CD14-positive monocyte (primary cell): Measurements from ENCODE around the gene SP6. TPM values are rescaled to one million over a fixed set of nuclear protein-coding genes. Genes with fewer than 3 reads are reported as not detected.

Experiments
- DNase-seq, 3 donors: peaks; one replicate each; pipeline ENCODE4 v3.0.0-alpha.2; 2011 to 2022
- H2AFZ ChIP-seq: 2 replicates; pipeline ENCODE4 v1.6.0; 2012; ENCODE audit warnings: mild to moderate bottlenecking, low read depth, low read length, inconsistent platforms; ENCODE audit not compliant: insufficient read depth, poor library complexity, severe bottlenecking
- H3K27ac ChIP-seq, 2 donors: 1 replicate in 1 of 2; 2 replicates in 1 of 2; pipeline ENCODE4 v1.5.1; 2012 to 2013; ENCODE audit warnings: low read length in 2 of 2, control low read depth in 1 of 2, inconsistent platforms in 1 of 2, low read depth in 1 of 2, mild to moderate bottlenecking in 1 of 2
- H3K27me3 ChIP-seq, 2 donors: one replicate each; pipeline versions ENCODE4 v1.6.0 to v1.6.1; 2011 to 2013; ENCODE audit warnings: low read length in 2 of 2; ENCODE audit not compliant: control insufficient read depth in 2 of 2, insufficient read depth in 2 of 2
- H3K36me3 ChIP-seq, 2 donors: replicated peaks in 1 of 2; 1 replicate in 1 of 2; 2 replicates in 1 of 2; pipeline versions ENCODE4 v1.5.1 to v1.6.1; 2012 to 2013; ENCODE audit warnings: low read length in 2 of 2, control low read depth in 1 of 2, inconsistent platforms in 1 of 2, mild to moderate bottlenecking in 1 of 2; ENCODE audit not compliant: insufficient read depth in 2 of 2, control insufficient read depth in 1 of 2
- H3K4me1 ChIP-seq, 2 donors: 1 replicate in 1 of 2; 2 replicates in 1 of 2; pipeline versions ENCODE4 v1.5.1 to v1.6.1; 2012 to 2013; ENCODE audit warnings: low read length in 2 of 2, control low read depth in 1 of 2, inconsistent platforms in 1 of 2, mild to moderate bottlenecking in 1 of 2, moderate library complexity in 1 of 2; ENCODE audit not compliant: insufficient read depth in 2 of 2, control insufficient read depth in 1 of 2
- H3K4me2 ChIP-seq: replicated peaks from 2 replicates; pipeline ENCODE3; 2012; ENCODE audit warnings: low read length, moderate library complexity, mild to moderate bottlenecking; ENCODE audit not compliant: poor library complexity, severe bottlenecking; ENCODE audit errors: extremely low read depth
- H3K4me3 ChIP-seq, 3 experiments: fragments of 200-600 bp in 1 of 3; sonication (generic) in 1 of 3; replicated peaks in 1 of 3; 1 replicate in 2 of 3; 2 replicates in 1 of 3; pipeline ENCODE4 v1.5.1; 2011 to 2013; ENCODE audit warnings: low read length in 3 of 3, mild to moderate bottlenecking in 3 of 3, control low read depth in 2 of 3, low read depth in 2 of 3, inconsistent platforms in 1 of 3, moderate library complexity in 1 of 3
- H3K79me2 ChIP-seq: 2 replicates; pipeline ENCODE4 v1.6.0; 2012; ENCODE audit warnings: mild to moderate bottlenecking, control low read depth, inconsistent platforms, low read length, moderate library complexity; ENCODE audit not compliant: insufficient read depth
- H3K9ac ChIP-seq: 2 replicates; pipeline ENCODE4 v1.6.0; 2017; ENCODE audit warnings: low read length, mild to moderate bottlenecking; ENCODE audit not compliant: insufficient read depth, poor library complexity, severe bottlenecking
- H3K9me3 ChIP-seq, 2 donors: replicated peaks in 1 of 2; 1 replicate in 1 of 2; 2 replicates in 1 of 2; pipeline versions ENCODE4 v1.5.1 to v1.6.1; 2012 to 2013; ENCODE audit warnings: low read length in 2 of 2, control low read depth in 1 of 2; ENCODE audit not compliant: control insufficient read depth in 1 of 2, insufficient read depth in 1 of 2
- H4K20me1 ChIP-seq: 2 replicates; pipeline ENCODE4 v1.6.0; 2012; ENCODE audit warnings: mild to moderate bottlenecking, low read length, control low read depth, moderate library complexity; ENCODE audit not compliant: insufficient read depth
- H3K27ac Mint-ChIP-seq, 7 donors: one replicate each; pipeline ENCODE4 v1.8.0; 2020; ENCODE audit warnings: mild to moderate bottlenecking in 7 of 7, mixed read lengths in 7 of 7, moderate library complexity in 6 of 7, inconsistent platforms in 2 of 7
- H3K27me3 Mint-ChIP-seq, 3 donors: one replicate each; pipeline ENCODE4 v1.8.0; 2021 to 2022; ENCODE audit warnings: low read depth in 3 of 3, mild to moderate bottlenecking in 3 of 3, mixed read lengths in 3 of 3, moderate library complexity in 3 of 3, inconsistent platforms in 1 of 3
- H3K36me3 Mint-ChIP-seq, 2 donors: one replicate each; pipeline ENCODE4 v1.8.0; 2020; ENCODE audit warnings: mixed read lengths in 2 of 2, inconsistent platforms in 1 of 2, mild to moderate bottlenecking in 1 of 2
- H3K4me1 Mint-ChIP-seq: one replicate; pipeline ENCODE4 v1.8.0; 2020; ENCODE audit warnings: mild to moderate bottlenecking, mixed read lengths
- H3K4me3 Mint-ChIP-seq, 2 donors: one replicate each; pipeline ENCODE4 v1.8.0; 2020; ENCODE audit warnings: mild to moderate bottlenecking in 2 of 2, mixed read lengths in 2 of 2, moderate library complexity in 1 of 2
- H3K9me3 Mint-ChIP-seq, 7 donors: one replicate each; pipeline ENCODE4 v1.8.0; 2020 to 2022; ENCODE audit warnings: mixed read lengths in 7 of 7, mild to moderate bottlenecking in 6 of 7, moderate library complexity in 6 of 7, inconsistent platforms in 2 of 7
- WGBS: methylation state at CpG from one replicate; pipeline ENCODE4 v1.1.5; 2013; ENCODE audit warnings: missing lambda C conversion rate; ENCODE audit not compliant: insufficient coverage; 5-methylcytosine and 5-hydroxymethylcytosine counted together
- intact Hi-C, 2 donors: fragments of 100-400 bp; cut with micrococcal nuclease; formaldehyde crosslinking; loops; one replicate each; pipeline versions ENCODE4 v1.15.0 to v1.15.1; 2023
- polyA plus RNA-seq, 3 donors: library from polyadenylated mRNA; depleted of rRNA in 1 of 3; unstranded in 2 of 3; stranded (reverse) in 1 of 3; fragments of 300-500 nt in 2 of 3; fragments of >200 nt in 1 of 3; fragmentation: Illumina TruSeq in 2 of 3; gene quantifications; 1 replicate in 2 of 3; 2 replicates in 1 of 3; pipeline ENCODE4 v1.2.3, GENCODE V29; 2012 to 2021
- TF ChIP-seq, protein P1 (sequence below): fragments of 200-600 bp; IDR thresholded peaks from one replicate; pipeline ENCODE4 v1.8.0; 2022; ENCODE audit warnings: antibody characterized with exemption, mild to moderate bottlenecking

Gene SP6
- polyA plus RNA-seq, 3 donors = 0.06 TPM; not detected in 2

DNA sequence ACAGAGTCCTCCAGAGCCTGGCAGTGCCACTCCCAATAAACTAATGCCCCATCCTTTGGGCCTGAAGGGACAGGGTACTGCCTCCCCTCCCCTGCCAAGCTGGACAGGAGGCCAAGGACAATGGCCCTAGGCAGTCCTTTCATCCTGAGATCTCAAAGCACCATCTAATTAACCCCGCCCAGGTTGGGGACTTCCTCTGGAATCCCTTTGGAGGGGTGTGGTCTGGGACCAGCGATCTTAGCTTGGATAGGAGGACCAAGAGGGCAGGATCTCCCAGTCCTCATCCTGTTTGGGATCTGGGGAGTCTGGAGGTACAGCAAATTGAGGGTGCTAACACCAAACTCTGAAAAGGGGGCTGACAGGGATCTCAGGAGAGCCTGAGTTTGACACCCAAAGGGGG lies 18.2 kb upstream of the SP6 start:
- DNase-seq = no peak
- TF ChIP-seq, protein P1, sequence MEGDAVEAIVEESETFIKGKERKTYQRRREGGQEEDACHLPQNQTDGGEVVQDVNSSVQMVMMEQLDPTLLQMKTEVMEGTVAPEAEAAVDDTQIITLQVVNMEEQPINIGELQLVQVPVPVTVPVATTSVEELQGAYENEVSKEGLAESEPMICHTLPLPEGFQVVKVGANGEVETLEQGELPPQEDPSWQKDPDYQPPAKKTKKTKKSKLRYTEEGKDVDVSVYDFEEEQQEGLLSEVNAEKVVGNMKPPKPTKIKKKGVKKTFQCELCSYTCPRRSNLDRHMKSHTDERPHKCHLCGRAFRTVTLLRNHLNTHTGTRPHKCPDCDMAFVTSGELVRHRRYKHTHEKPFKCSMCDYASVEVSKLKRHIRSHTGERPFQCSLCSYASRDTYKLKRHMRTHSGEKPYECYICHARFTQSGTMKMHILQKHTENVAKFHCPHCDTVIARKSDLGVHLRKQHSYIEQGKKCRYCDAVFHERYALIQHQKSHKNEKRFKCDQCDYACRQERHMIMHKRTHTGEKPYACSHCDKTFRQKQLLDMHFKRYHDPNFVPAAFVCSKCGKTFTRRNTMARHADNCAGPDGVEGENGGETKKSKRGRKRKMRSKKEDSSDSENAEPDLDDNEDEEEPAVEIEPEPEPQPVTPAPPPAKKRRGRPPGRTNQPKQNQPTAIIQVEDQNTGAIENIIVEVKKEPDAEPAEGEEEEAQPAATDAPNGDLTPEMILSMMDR = no peak
- no peak overlapping the region for H3K4me2 ChIP-seq
- H3K36me3 ChIP-seq = no peaks in the 10 kb centered on the region
- H3K9ac ChIP-seq = no peak overlapping the region
- 17% methylated on average over 1 of the region's 2 CpGs for WGBS
- H3K27ac ChIP-seq = no peak overlapping the region
- H3K9me3 ChIP-seq = peaks cover 6 to 7% of the 10 kb centered on the region in 2 donors
- intact Hi-C loops = no loop called here
- H3K4me1 ChIP-seq = no peaks in the 10 kb centered on the region
- no peak overlapping the region for H2AFZ ChIP-seq
- H3K9me3 Mint-ChIP-seq = peaks cover 3 to 7% (median 6%) of the 10 kb centered on the region in 7 donors
- H4K20me1 ChIP-seq = no peaks in the 10 kb centered on the region
- no peak overlapping the region for H3K27ac Mint-ChIP-seq
- H3K4me1 Mint-ChIP-seq = peaks cover 13% of the 10 kb centered on the region
- H3K27me3 Mint-ChIP-seq = peaks cover 32 to 66% (median 40%) of the 10 kb centered on the region in 3 donors
- H3K79me2 ChIP-seq = no peaks in the 10 kb centered on the region
- no peaks in the 10 kb centered on the region for H3K36me3 Mint-ChIP-seq
- H3K27me3 ChIP-seq = peaks cover 24 to 30% of the 10 kb centered on the region in 2 donors
- H3K4me3 Mint-ChIP-seq = no peak overlapping the region
- no peak overlapping the region for H3K4me3 ChIP-seq

DNA sequence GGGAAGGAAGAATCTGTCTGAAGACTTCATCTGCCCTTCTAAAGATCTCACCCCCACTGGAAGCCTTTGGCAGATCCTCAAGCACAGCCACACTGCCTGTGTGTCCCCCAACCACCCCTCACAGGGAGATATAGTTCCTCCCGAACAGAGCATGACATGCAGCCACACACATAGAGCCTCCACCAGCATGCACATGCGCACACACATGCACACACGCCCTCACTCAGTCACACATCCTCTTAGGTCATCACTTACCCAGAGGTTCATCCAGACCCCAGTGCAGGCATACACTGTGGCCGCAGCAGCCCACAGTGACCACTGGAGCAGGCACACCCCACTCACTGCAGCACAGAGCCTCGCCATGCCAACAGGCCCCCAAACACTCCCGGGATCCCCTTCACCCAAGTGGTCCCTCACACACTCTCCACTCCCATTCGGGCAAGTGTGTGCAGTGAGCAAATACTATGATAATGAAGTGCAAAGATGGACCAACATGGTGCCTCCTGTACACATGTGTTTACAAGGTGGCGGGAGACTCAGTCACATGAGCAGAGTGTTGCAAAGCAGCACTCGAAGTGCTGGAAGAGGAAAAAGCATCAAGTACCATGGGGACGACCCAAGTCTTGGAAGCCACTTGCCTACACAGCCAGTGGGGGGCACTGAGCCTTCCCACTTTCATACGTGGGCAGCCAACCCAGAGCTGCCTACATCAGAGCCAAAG lies 17.0 kb upstream of the SP6 start:
- H3K27ac ChIP-seq = no peak overlapping the region
- H3K36me3 Mint-ChIP-seq = no peaks in the 10 kb centered on the region
- WGBS = 85% methylated on average over 8 of the region's 11 CpGs
- peaks cover 26 to 57% (median 37%) of the 10 kb centered on the region in 3 donors for H3K27me3 Mint-ChIP-seq
- H3K4me3 ChIP-seq = no peak overlapping the region
- intact Hi-C loops = no loop called here
- H4K20me1 ChIP-seq = no peaks in the 10 kb centered on the region
- H3K27me3 ChIP-seq = peaks cover 21 to 28% of the 10 kb centered on the region in 2 donors
- no peak overlapping the region for H2AFZ ChIP-seq
- no peaks in the 10 kb centered on the region for H3K36me3 ChIP-seq
- H3K9me3 ChIP-seq = no peaks in the 10 kb centered on the region
- no peaks in the 10 kb centered on the region for H3K79me2 ChIP-seq
- no peak overlapping the region for H3K27ac Mint-ChIP-seq
- peaks cover 0 to 3% (median 0%) of the 10 kb centered on the region in 7 donors for H3K9me3 Mint-ChIP-seq
- H3K9ac ChIP-seq = no peak overlapping the region
- no peak overlapping the region for H3K4me2 ChIP-seq
- H3K4me3 Mint-ChIP-seq = no peak overlapping the region
- DNase-seq = no peak
- no peaks in the 10 kb centered on the region for H3K4me1 ChIP-seq
- H3K4me1 Mint-ChIP-seq = peaks cover 13% of the 10 kb centered on the region
- TF ChIP-seq, protein P1 = no peak
